Keratinocyte (primary cell): Measurements from ENCODE around the gene DUSP2. TPM values are rescaled to one million over a fixed set of nuclear protein-coding genes. Genes with fewer than 3 reads are reported as not detected.

Experiments
- DNase-seq: peaks from one replicate; pipeline ENCODE4 v3.0.0-alpha.2; 2011; ENCODE audit warnings: low read depth, missing footprints, low spot score
- FAIRE-seq: peaks from 2 replicates; lab custom pipeline; 2011; peaks lifted over from hg19 to GRCh38; lab: Jason Lieb, UNC
- H2AFZ ChIP-seq: 2 replicates; pipeline ENCODE4 v1.6.0; 2012; ENCODE audit warnings: low read length, control low read depth, inconsistent platforms; ENCODE audit not compliant: control insufficient read depth
- H3K27ac ChIP-seq: 2 replicates; pipeline ENCODE4 v1.5.1; 2011; ENCODE audit warnings: low read length; ENCODE audit not compliant: control insufficient read depth, insufficient read depth
- H3K27me3 ChIP-seq: 3 replicates; pipeline ENCODE4 v1.6.0; 2011; ENCODE audit warnings: low read length; ENCODE audit not compliant: control insufficient read depth, insufficient read depth; ENCODE audit errors: extremely low read depth
- H3K36me3 ChIP-seq, 2 experiments: 2 replicates in 1 of 2; 3 replicates in 1 of 2; pipeline ENCODE4 v1.5.1; 2011; ENCODE audit warnings: low read length in 2 of 2, mild to moderate bottlenecking in 1 of 2; ENCODE audit not compliant: control insufficient read depth in 2 of 2, insufficient read depth in 2 of 2; ENCODE audit errors: extremely low read depth in 1 of 2
- H3K4me1 ChIP-seq: 3 replicates; pipeline ENCODE4 v1.5.1; 2011; ENCODE audit warnings: low read length; ENCODE audit not compliant: control insufficient read depth, insufficient read depth; ENCODE audit errors: extremely low read depth
- H3K4me2 ChIP-seq: 3 replicates; pipeline ENCODE4 v1.6.0; 2011; ENCODE audit warnings: low read depth, low read length; ENCODE audit not compliant: control insufficient read depth, insufficient read depth; ENCODE audit errors: extremely low read depth
- H3K4me3 ChIP-seq, 3 experiments: fragments of 200-600 bp in 1 of 3; sonication (generic) in 1 of 3; 2 replicates in 2 of 3; 3 replicates in 1 of 3; pipeline ENCODE4 v1.5.1; 2011 to 2016; ENCODE audit warnings: low read length in 3 of 3, mild to moderate bottlenecking in 3 of 3, control low read depth in 2 of 3, inconsistent platforms in 1 of 3, low read depth in 1 of 3, mixed read lengths in 1 of 3, mixed run types in 1 of 3, moderate library complexity in 1 of 3; ENCODE audit not compliant: control insufficient read depth in 2 of 3, insufficient read depth in 2 of 3; ENCODE audit errors: extremely low read depth in 1 of 3
- H3K79me2 ChIP-seq: 2 replicates; pipeline ENCODE4 v1.6.0; 2012; ENCODE audit warnings: low read length; ENCODE audit not compliant: control insufficient read depth, insufficient read depth
- H3K9ac ChIP-seq: 3 replicates; pipeline ENCODE4 v1.6.0; 2011; ENCODE audit warnings: low read length; ENCODE audit not compliant: control insufficient read depth, insufficient read depth; ENCODE audit errors: extremely low read depth
- H3K9me1 ChIP-seq: 3 replicates; pipeline ENCODE4 v1.6.0; 2011; ENCODE audit warnings: low read length; ENCODE audit not compliant: control insufficient read depth, insufficient read depth; ENCODE audit errors: extremely low read depth
- H3K9me3 ChIP-seq: 2 replicates; pipeline ENCODE4 v1.5.1; 2012; ENCODE audit warnings: low read depth, low read length; ENCODE audit not compliant: control insufficient read depth
- H4K20me1 ChIP-seq: 3 replicates; pipeline ENCODE4 v1.6.0; 2011; ENCODE audit warnings: low read length; ENCODE audit not compliant: control insufficient read depth, insufficient read depth; ENCODE audit errors: extremely low read depth
- CTCF ChIP-seq, 3 experiments: IDR thresholded peaks in 1 of 3; conservative IDR thresholded peaks in 1 of 3; optimal IDR thresholded peaks in 1 of 3; 2 replicates in 2 of 3; 3 replicates in 1 of 3; pipeline versions ENCODE3 to v1.5.1; 2011; ENCODE audit warnings: low read length in 3 of 3, mild to moderate bottlenecking in 3 of 3, moderate library complexity in 2 of 3, control low read depth in 1 of 3, inconsistent platforms in 1 of 3; ENCODE audit not compliant: insufficient read depth in 2 of 3; ENCODE audit errors: extremely low read depth in 1 of 3
- EZH2 ChIP-seq: IDR thresholded peaks from one replicate; pipeline ENCODE4 v1.6.1; 2012; ENCODE audit warnings: inconsistent platforms, mild to moderate bottlenecking, low read length, moderate library complexity
- dilution Hi-C: fragments of 300-500 bp; cut with MboI; formaldehyde crosslinking; loops from one replicate; pipeline ENCODE4 v1.7.0; 2020; ENCODE audit warnings: low sequenced_read_pairs; ENCODE audit not compliant: extremely low pct_ligation_motif_present
- polyA plus RNA-seq, 5 experiments: library from polyadenylated mRNA; depleted of rRNA in 3 of 5; stranded (reverse) in 3 of 5; stranded (forward) in 1 of 5; unstranded in 1 of 5; fragments of >200 nt; gene quantifications; 1 replicate in 1 of 5; 2 replicates in 3 of 5; 3 replicates in 1 of 5; pipeline versions ENCODE4 v1.2.1 to v1.2.3, GENCODE V29; 2011 to 2012; ENCODE audit warnings: missing spikeins in 2 of 5, low read depth in 1 of 5, low replicate concordance in 1 of 5

Gene DUSP2
- polyA plus RNA-seq, 1 donor (not counting 4 experiments of a cell fraction or from before 2014, with no cell fraction given), result 1.2 TPM

GRCh38 chr2:96144481-96145035, 682 bp downstream of the DUSP2 start:
- no peaks in the 10 kb centered on the region for H3K27me3 ChIP-seq

GRCh38 chr2:96143848-96144480, 1.3 kb downstream of the DUSP2 start:
- Histone ChIP-seq H2AFZ (no peak overlapping the region), H3K9me3 (no peaks in the 10 kb centered on the region), H3K4me3 (peak overlapping the region; percentile 40 to 55 (median 46)), H3K4me2 (peak overlapping the region; percentile 47), H3K27me3 (no peaks in the 10 kb centered on the region), H3K36me3 (no peaks in the 10 kb centered on the region), H3K79me2 (no peaks in the 10 kb centered on the region), H3K4me1 (peaks cover 36% of the 10 kb centered on the region), H3K27ac (no peak overlapping the region), H3K9me1 (no peaks in the 10 kb centered on the region), H3K9ac (no peak overlapping the region), H4K20me1 (no peaks in the 10 kb centered on the region)
- FAIRE-seq (no peak), DNase-seq (no peak)
- TF ChIP-seq CTCF (optimal IDR thresholded peaks at IDR 0.05 in 1 of 3, IDR thresholded peaks at IDR 0.05 in 1 of 3, conservative IDR thresholded peaks at IDR 0.05 in 1 of 3; ENCODE audit: extremely low read depth in 1 of 3, insufficient read depth in 2 of 3, low read length in 3 of 3) (peak in 1 of 3 experiments; percentile 41), EZH2 (no peak)
- dilution Hi-C loops, result no loop called here

More at GRCh38 chr2:96144481-96145035, 682 bp downstream of the DUSP2 start:
- Histone ChIP-seq H3K4me2 (peak overlapping the region; percentile 47), H3K4me1 (peaks cover 37% of the 10 kb centered on the region), H3K36me3 (no peaks in the 10 kb centered on the region), H4K20me1 (no peaks in the 10 kb centered on the region), H3K9me3 (no peaks in the 10 kb centered on the region), H3K9ac (peak overlapping the region; percentile 50), H3K79me2 (no peaks in the 10 kb centered on the region), H2AFZ (peak overlapping the region; percentile 75), H3K27ac (no peak overlapping the region), H3K4me3 (peak overlapping the region; percentile 40 to 55 (median 46)), H3K9me1 (no peaks in the 10 kb centered on the region)
- DNase-seq (no peak), FAIRE-seq (no peak)
- TF ChIP-seq CTCF (optimal IDR thresholded peaks at IDR 0.05 in 1 of 3, IDR thresholded peaks at IDR 0.05 in 1 of 3, conservative IDR thresholded peaks at IDR 0.05 in 1 of 3; ENCODE audit: extremely low read depth in 1 of 3, insufficient read depth in 2 of 3, low read length in 3 of 3) (no peak), EZH2 (no peak)
- dilution Hi-C loops, result no loop called here
